Stimulated activated CD8-positive, alpha-beta memory T cell treated with anti-CD3 and anti-CD28 coated beads, Interleukin-15, amount 100 ng/mL, for 24 hours (primary cell): ENCODE results near the gene NCKAP5.
"Not testable (repeated sequence)": the region's sequence is repeated elsewhere in the genome, so short reads cannot be mapped to it uniquely, and the experiment has no call there.

Source experiments
- DNase-seq: peaks from one replicate; pipeline ENCODE4 v3.0.0-alpha.2; 2020; ENCODE audit warnings: low read depth

The NCKAP5 gene

DNA sequence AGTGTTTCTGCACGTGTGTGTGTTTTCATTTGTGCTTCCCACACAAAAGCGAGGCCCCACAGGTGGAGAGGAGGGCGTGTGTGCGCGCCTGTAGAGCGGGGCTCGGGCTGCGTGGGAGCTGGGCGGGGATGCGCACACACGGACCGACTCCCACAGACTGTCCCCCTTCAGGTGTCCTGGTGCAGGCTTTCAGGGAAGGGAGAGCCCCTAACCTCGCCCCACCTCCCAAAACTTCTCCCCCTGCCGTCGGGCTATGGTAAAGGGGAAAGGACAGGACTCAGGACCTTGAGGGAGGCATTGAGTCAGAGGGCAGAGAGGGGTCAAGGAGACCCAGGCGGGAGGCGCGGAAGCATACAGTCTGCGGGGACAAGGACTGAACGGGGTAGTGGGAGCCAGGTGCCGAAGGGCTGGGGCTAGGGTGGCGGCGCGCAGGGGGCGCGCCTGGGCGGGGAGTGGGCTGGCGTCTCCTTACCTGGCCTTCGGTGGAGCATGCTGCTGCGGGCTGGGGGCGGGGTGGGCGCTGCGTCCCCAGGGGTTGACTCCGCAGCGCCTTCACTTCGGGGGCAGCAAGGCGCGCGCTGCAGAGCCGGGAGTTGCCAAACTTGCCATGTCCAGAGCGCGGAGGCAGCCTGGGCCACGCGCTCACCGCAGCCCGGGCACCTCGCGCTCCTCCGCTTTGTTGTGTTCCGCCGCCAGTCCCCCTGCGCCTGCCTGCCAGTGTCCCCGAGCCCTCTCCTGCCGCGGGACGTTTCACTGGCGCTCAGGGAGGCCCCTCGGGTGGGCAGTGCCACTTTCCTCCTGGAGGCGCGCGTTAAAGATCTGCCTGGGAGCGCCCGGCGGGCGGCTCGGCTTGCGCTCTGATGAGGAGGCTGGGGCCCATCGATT, 302.0 kb downstream of the NCKAP5 start:
- DNase-seq = no peak

DNA sequence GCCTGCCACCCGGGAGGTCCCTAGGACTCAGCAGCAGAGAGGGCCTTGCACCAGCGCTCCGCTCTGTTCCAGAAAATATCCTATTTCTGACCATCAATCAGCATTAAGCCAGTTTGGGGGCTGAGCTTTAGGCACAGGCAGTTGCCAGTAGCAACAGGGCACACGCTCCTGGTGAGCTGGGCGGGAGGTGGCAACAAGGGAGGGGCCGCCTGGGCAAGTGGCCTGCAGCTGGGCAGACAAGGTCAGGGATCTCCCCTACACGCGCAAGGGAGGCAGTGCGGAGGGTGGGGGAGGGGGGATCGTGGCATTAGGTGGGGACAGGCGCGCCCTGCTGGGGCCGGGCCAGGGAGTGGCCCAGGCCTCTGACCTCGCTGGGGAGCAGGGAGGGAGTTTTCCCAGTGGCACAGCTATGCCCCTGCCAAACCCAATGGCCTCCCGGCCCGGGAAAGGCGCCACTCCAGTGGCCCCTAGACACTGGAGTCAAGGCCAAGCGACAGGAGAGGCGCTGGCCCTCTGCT, 302.8 kb downstream of the NCKAP5 start:
- no peak for DNase-seq

GRCh38 chr2:133264989-133265401, 303.3 kb downstream of the NCKAP5 start:
- no peak for DNase-seq

GRCh38 chr2:133262893-133263292, 305.4 kb downstream of the NCKAP5 start:
- DNase-seq = no peak

DNA sequence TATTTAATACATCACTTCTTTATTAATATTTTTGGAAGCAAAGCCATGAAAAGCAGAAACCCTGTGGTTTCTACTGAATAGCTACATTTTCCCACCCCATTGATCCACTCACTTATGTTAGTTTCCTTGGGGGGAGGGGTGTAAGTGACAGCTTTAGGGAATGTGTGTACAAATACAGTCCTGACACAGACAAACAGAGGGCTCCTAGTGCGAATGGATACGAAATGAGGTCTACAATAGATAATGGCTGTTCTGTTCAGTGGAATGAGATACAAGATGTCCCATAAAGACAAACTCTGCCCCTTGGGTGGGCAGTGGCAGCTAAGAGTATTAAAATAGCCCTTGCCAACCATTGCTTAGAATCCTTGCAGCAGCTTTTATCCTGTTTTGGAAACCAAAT, 312.9 kb downstream of the NCKAP5 start:
- no peak for DNase-seq

- no peak for DNase-seq
These were observed 314.5 kb downstream of the NCKAP5 start for GRCh38 chr2:133253793-133254192.

DNA sequence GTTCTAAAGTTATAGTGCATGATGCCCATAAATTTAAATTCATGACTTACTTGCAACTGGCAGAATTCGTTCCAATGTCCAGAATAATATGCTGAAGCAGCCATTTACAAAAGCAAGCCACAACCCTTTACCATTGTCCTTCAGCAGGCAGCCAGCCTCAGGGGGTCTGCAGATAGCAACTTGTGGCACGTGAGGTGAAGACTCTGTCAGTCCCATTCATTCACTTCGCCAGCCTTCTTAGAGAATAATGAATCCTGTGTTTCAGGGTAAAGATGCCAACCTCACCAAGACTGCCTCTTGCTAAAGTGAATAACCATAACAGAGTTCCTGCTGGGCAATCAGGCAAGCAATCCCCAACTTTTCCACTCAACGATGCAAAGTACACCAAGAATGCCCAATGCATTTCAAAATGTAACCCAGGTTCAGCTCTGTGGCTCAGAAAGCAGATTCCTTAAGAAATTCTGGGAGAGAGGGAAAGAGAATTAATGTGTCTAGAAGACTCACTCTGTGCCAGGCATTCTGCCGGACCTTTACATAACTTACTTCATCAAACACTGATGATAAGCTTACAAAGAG, 315.4 kb downstream of the NCKAP5 start:
- DNase-seq = no peak

DNA sequence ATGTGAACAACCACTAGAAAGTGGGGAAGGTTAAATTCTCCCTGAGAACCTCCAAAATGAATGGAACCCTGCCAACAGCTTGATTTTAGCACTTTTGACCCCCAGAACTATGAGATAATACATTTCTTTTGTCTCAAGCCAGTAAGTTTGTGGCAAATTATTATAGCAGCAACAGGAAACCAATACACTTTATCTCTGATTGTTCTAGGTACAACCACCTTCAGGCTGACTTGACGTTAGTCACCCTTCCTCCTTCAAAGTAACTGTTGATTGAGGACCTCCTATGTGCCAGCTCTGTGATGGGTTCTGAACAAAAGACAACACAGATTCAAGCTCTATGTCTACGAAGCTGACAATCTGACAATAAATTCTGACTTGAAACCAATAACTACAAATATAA, 318.9 kb downstream of the NCKAP5 start:
- no peak for DNase-seq

DNA sequence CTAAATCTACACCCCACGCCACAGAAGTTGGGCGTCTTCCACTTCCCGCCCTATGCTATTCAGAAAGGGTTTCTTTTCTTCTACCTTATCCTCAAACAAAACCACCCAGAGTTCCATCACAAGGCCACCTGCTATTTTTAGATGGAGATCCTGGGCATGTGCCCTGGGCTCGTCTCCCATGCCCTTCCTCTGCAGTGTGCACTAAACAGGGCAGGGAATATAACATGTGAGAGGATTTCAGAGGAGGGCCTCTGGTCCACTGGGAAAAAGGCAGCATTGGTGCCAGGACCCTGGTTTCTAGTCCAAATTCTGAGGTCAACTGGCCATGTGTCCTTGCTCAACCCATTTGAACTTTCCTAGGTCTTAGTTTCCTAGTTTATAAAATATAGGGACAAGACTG, 320.0 kb downstream of the NCKAP5 start:
- DNase-seq = no peak

DNA sequence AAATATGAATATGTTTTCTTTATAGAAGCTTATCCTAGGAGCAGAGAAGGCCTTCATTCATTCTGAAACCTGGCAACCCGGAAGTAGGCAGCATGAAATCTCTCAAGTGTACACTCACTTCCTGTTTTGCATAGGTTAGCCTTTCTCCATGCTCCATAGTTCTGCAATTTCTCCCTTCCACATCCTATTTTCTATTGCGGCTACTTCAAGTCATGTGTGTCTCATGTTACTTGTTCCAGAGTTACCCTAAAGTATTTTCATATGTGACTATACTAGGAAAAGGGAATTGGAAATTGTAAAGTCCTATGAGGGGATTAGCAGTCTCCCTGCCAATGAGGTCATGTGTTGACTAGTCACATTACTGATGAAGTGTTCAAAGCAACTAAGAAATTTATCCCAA, 320.6 kb downstream of the NCKAP5 start:
- DNase-seq = no peak

DNA sequence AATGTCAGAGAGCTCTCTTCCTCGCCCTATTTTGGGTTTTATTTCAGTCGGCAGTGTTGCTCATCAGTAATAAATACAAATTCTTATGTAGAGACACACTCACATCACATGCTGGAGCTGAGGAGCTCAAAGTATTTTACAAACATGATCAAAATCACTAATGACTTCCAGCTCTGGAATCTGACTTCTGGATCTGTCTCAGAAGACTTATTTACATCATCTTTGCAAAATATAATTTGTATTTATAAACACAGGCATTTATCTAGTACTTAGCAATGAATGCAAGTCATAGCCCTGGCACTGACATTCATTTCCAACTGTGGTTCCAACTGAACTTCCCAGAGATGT, 327.1 kb downstream of the NCKAP5 start:
- no peak for DNase-seq

DNA sequence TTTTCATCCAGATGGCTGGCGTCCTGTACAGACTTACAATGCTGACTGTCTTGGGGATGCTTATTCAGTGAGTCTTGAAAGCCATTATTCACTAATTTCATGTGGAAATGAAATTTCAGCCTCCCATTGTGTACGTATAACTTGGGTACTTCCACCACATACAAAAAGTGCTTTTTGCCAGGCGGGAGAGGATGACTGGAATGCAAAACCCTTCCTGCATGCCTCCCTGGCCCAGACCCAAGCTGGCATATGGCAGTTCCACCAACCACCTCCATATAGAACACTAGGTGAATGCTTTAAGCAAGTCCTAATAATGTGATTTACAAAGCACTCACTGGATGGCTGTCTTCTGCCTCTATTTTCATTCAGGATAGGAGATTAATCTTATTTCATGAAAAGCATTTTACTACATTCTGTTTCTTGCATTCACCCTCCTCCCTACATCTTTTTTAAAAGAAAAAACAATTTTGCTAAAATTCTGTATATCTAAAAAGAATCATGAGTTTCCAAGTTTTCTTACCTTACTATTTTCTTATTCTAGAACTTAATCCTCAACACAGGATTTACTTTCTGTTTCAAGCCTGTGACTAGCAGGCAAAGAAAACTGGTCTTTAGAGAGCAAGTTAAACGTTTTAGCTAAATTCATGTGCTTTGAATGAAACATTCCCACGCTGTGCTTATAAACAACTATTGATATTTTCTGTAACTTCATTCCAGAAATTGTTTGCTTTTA, 327.6 kb downstream of the NCKAP5 start:
- DNase-seq = no peak

DNA sequence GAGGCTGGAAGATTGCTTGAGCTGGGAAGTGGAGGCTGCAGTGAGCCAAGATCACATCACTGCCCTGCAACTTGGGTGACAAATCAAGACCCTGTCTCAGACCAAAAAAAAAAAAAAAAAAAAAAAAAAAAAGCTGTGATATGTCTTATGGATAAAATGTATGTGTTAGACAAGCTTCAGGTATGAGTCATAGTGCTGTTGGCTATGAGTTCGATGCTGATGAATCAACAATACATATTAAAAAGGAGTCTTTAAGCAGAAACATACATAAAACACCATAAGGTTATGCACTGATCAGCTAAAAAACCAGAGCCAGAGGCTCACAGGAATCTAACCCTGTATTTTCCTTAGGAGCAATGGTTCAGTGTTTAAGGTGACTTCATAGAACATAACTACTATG, 332.3 kb downstream of the NCKAP5 start:
- DNase-seq = no peak

GRCh38 chr2:133232556-133232955, 335.7 kb downstream of the NCKAP5 start:
- DNase-seq = no peak

DNA sequence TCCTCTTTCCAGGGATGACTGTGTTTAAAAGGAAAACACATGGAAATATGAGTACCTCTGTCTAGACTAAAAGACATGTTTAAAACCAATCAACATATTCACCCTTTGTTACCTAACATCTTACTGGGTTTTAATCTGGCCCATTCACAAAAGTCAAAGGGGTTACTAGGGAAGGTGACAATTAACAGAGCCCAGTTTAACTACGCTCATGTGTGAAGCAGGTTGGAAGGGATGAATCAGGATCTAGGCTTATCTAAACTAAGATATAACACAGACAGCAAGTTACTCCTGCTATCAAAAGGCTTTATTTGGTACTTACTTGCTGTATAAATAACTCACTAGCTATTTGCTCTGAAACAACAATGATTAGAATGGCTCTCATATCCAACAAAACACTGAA, 337.0 kb downstream of the NCKAP5 start:
- no peak for DNase-seq

GRCh38 chr2:133229974-133230373, 338.3 kb downstream of the NCKAP5 start:
- no peak for DNase-seq

GRCh38 chr2:133223226-133223625, 345.0 kb downstream of the NCKAP5 start:
- no peak for DNase-seq

DNA sequence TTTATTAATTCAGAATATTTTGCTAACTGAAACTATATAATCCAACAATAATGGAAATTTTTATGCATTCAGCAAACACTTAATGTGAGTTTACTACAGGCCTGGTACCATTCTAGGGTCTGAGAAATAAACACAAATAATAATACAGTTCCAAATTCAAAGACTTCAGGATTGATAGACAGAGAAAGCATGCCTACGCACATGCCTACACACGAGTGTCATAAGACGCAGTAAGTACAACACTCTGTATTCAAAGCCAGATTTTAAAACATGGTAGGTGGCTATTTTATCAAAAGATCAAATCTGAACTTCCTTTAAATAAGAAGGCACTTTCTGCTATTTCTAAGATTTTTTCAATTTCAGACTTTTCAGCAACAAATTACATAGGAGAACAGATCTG, 346.9 kb downstream of the NCKAP5 start:
- no peak for DNase-seq

- DNase-seq = no peak
These were observed 350.1 kb downstream of the NCKAP5 start for GRCh38 chr2:133218204-133218603.

GRCh38 chr2:133215477-133215876, 352.8 kb downstream of the NCKAP5 start:
- DNase-seq = no peak

DNA sequence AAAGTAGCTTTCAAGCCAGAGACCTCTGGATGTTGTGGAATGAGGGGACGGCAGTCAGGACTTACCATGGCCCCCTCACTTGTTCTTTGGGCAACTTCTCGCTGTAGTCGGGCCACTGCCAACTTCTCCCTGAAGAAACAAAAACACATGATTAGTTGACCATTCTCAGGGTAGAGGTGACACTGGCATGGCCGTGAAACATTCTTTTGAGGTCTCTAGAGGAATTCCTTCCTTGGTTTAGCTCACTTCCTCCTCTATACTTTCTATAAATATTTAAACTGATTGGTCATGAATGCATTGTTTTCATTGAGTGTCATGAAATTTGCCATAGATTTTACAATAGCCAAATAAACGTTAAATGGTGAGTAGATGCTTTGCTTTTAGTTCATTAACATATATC, 354.6 kb downstream of the NCKAP5 start:
- DNase-seq = no peak

GRCh38 chr2:133209325-133209724, 358.9 kb downstream of the NCKAP5 start:
- DNase-seq = no peak

- DNase-seq = not testable (repeated sequence)
These were observed 361.6 kb downstream of the NCKAP5 start for GRCh38 chr2:133206666-133207065.
